ENCODE data around the gene WDR44.

DNA sequence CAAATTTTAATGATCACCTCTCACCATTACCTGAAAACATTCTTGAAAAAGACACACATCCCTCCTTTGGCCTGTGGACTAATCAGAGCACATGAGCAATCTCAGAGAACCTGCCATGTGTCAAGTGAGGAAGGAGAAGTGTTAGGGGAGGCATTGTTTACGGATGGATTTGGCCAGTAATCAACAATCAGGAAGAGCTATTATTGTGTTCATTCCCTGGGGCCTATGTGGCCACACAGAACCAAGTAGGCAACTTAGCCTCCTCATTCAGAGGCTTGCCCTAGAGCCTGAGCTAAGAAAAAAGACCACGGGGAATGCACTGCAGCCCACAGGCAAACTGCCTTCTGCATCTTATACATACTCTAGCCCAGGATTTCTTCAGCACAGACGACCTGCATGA is 109.1 kb downstream of the WDR44 start:
- TF ChIP-seq, protein P1, sequence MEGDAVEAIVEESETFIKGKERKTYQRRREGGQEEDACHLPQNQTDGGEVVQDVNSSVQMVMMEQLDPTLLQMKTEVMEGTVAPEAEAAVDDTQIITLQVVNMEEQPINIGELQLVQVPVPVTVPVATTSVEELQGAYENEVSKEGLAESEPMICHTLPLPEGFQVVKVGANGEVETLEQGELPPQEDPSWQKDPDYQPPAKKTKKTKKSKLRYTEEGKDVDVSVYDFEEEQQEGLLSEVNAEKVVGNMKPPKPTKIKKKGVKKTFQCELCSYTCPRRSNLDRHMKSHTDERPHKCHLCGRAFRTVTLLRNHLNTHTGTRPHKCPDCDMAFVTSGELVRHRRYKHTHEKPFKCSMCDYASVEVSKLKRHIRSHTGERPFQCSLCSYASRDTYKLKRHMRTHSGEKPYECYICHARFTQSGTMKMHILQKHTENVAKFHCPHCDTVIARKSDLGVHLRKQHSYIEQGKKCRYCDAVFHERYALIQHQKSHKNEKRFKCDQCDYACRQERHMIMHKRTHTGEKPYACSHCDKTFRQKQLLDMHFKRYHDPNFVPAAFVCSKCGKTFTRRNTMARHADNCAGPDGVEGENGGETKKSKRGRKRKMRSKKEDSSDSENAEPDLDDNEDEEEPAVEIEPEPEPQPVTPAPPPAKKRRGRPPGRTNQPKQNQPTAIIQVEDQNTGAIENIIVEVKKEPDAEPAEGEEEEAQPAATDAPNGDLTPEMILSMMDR (IDR thresholded peaks at IDR 0.05; ENCODE audit: extremely low read depth in 1 of 2, insufficient read depth in 1 of 2, low read depth in 1 of 2, low read length in 2 of 2): no peak
- TF ChIP-seq EZH2 (IDR thresholded peaks at IDR 0.05; ENCODE audit: borderline replicate concordance, low read depth, low read length, severe bottlenecking): no peak
